Myocyte (in vitro differentiated cells): ENCODE results near the gene LCNL1. TPM values are rescaled to one million over a fixed set of nuclear protein-coding genes. Genes with fewer than 3 reads are reported as not detected.

Experiments
- total RNA-seq: library from RNA; depleted of rRNA; stranded (reverse); fragments of >200 nt; gene quantifications from 2 replicates; pipeline ENCODE4 v1.2.3, GENCODE V29; 2014

Gene LCNL1
- total RNA-seq, 1 donor from 2014 or later = 5.0 TPM

Other genes starting within 250 kb of the LCNL1 start
- not detected in 2 replicates for gene LCN10, start 240.1 kb upstream of the LCNL1 start, total RNA-seq
- not detected in 2 replicates for gene LCN6, start 234.5 kb upstream of the LCNL1 start, total RNA-seq
- gene LCN8, start 224.8 kb upstream of the LCNL1 start, total RNA-seq = 0.21 TPM in 1 of 2 replicates, not detected in the other
- gene LCN15, start 218.5 kb upstream of the LCNL1 start, total RNA-seq = not detected in 2 replicates
- 63.9 and 81.6 TPM in 2 replicates for gene TMEM141, start 191.6 kb upstream of the LCNL1 start, total RNA-seq
- gene CCDC183, start 186.7 kb upstream of the LCNL1 start, total RNA-seq = 0.70 and 3.4 TPM in 2 replicates
- gene RABL6, start 175.0 kb upstream of the LCNL1 start, total RNA-seq = 94.2 and 122 TPM in 2 replicates
- gene AJM1, start 140.5 kb upstream of the LCNL1 start, total RNA-seq = 2.7 and 6.5 TPM in 2 replicates
- 106 and 131 TPM in 2 replicates for gene PHPT1, start 133.6 kb upstream of the LCNL1 start, total RNA-seq
- 2.9 and 3.4 TPM in 2 replicates for gene MAMDC4, start 130.6 kb upstream of the LCNL1 start, total RNA-seq
- gene EDF1, start 116.7 kb upstream of the LCNL1 start, total RNA-seq = 353 and 413 TPM in 2 replicates
- 7.0 and 31.0 TPM in 2 replicates for gene TRAF2, start 96.5 kb upstream of the LCNL1 start, total RNA-seq
- gene FBXW5, start 38.3 kb upstream of the LCNL1 start, total RNA-seq = 170 and 196 TPM in 2 replicates
- gene C8G, start 37.8 kb upstream of the LCNL1 start, total RNA-seq = 0.88 TPM in 1 of 2 replicates, not detected in the other
- 0.10 and 0.27 TPM in 2 replicates for gene LCN12, start 30.7 kb upstream of the LCNL1 start, total RNA-seq
- gene PTGDS, start 5.5 kb upstream of the LCNL1 start, total RNA-seq = 126 and 177 TPM in 2 replicates
- 57.3 and 67.3 TPM in 2 replicates for gene PAXX, start 9.4 kb downstream of the LCNL1 start, total RNA-seq
- gene CLIC3, start 13.6 kb downstream of the LCNL1 start, total RNA-seq = not detected in 2 replicates
- 21.1 and 26.3 TPM in 2 replicates for gene ABCA2, start 45.2 kb downstream of the LCNL1 start, total RNA-seq
- not detected in 2 replicates for gene FUT7, start 49.1 kb downstream of the LCNL1 start, total RNA-seq
- gene NPDC1, start 63.2 kb downstream of the LCNL1 start, total RNA-seq = 4.8 TPM in 2 replicates
- 0.13 and 0.68 TPM in 2 replicates for gene ENTPD2, start 71.1 kb downstream of the LCNL1 start, total RNA-seq
- gene SAPCD2, start 87.6 kb downstream of the LCNL1 start, total RNA-seq = 1.9 and 4.7 TPM in 2 replicates
- 40.2 and 46.4 TPM in 2 replicates for gene UAP1L1, start 94.5 kb downstream of the LCNL1 start, total RNA-seq
- 75.5 and 76.6 TPM in 2 replicates for gene MAN1B1, start 104.0 kb downstream of the LCNL1 start, total RNA-seq
- 132 and 142 TPM in 2 replicates for gene DPP7, start 131.7 kb downstream of the LCNL1 start, total RNA-seq
- 0.05 TPM in 1 of 2 replicates, not detected in the other for gene GRIN1, start 156.2 kb downstream of the LCNL1 start, total RNA-seq
- gene LRRC26, start 187.1 kb downstream of the LCNL1 start, total RNA-seq = not detected in 2 replicates
- not detected in 2 replicates for gene TMEM210, start 189.1 kb downstream of the LCNL1 start, total RNA-seq
- 28.7 and 30.6 TPM in 2 replicates for gene ANAPC2, start 205.6 kb downstream of the LCNL1 start, total RNA-seq
- 143 and 158 TPM in 2 replicates for gene SSNA1, start 205.7 kb downstream of the LCNL1 start, total RNA-seq
- 19.5 and 25.3 TPM in 2 replicates for gene TPRN, start 217.7 kb downstream of the LCNL1 start, total RNA-seq
- 39.2 and 48.4 TPM in 2 replicates for gene TMEM203, start 222.7 kb downstream of the LCNL1 start, total RNA-seq
- gene NDOR1, start 222.7 kb downstream of the LCNL1 start, total RNA-seq = 6.1 and 10.5 TPM in 2 replicates
- gene RNF208, start 239.2 kb downstream of the LCNL1 start, total RNA-seq = 0.21 and 0.36 TPM in 2 replicates
- 1.4 and 2.0 TPM in 2 replicates for gene CYSRT1, start 242.2 kb downstream of the LCNL1 start, total RNA-seq
- not detected in 2 replicates for gene RNF224, start 244.5 kb downstream of the LCNL1 start, total RNA-seq
- gene SLC34A3, start 247.9 kb downstream of the LCNL1 start, total RNA-seq = 0.56 and 0.62 TPM in 2 replicates